Urinary bladder (tissue), 4 donors: Measurements from ENCODE around the gene KCNK10. TPM values are rescaled to one million over a fixed set of nuclear protein-coding genes. Genes with fewer than 3 reads are reported as not detected.
"Not testable (repeated sequence)": the region's sequence is repeated elsewhere in the genome, so short reads cannot be mapped to it uniquely, and the experiment has no call there.

Experiments
- DNase-seq: peaks from one replicate; pipeline ENCODE4 v3.0.0-alpha.2; 2015; ENCODE audit errors: extremely low spot score
- H3K27ac ChIP-seq: one replicate; pipeline ENCODE4 v1.5.1; 2013; ENCODE audit warnings: low read depth, mild to moderate bottlenecking, moderate library complexity
- H3K36me3 ChIP-seq: one replicate; pipeline ENCODE4 v1.6.1; 2013; ENCODE audit warnings: mild to moderate bottlenecking, moderate library complexity; ENCODE audit not compliant: insufficient read depth
- H3K4me1 ChIP-seq: one replicate; pipeline ENCODE4 v1.6.1; 2013; ENCODE audit warnings: mild to moderate bottlenecking, moderate library complexity; ENCODE audit not compliant: insufficient read depth
- H3K4me3 ChIP-seq: one replicate; pipeline ENCODE4 v1.5.1; 2013; ENCODE audit warnings: low read depth, low read length
- WGBS: extraction: QIAGEN DNeasy Blood & Tissue Kit; methylation state at CpG from one replicate; pipeline ENCODE4 v1.1.7; 2013; 5-methylcytosine and 5-hydroxymethylcytosine counted together
- polyA plus RNA-seq: library from polyadenylated mRNA; stranded (reverse); fragments of 200-250 nt; gene quantifications from one replicate; pipeline ENCODE4 v1.2.3, GENCODE V29; 2013
- total RNA-seq: library from RNA; depleted of rRNA; stranded (reverse); fragments of >200 nt; gene quantifications from one replicate; pipeline ENCODE4 v1.2.3, GENCODE V29; 2014
- donor health status: healthy with polysubstance abuse.
- donor health status: healthy.

KCNK10 gene
- total and polyA plus RNA-seq, 2 donors, result 0.06 to 1.1 TPM

DNA sequence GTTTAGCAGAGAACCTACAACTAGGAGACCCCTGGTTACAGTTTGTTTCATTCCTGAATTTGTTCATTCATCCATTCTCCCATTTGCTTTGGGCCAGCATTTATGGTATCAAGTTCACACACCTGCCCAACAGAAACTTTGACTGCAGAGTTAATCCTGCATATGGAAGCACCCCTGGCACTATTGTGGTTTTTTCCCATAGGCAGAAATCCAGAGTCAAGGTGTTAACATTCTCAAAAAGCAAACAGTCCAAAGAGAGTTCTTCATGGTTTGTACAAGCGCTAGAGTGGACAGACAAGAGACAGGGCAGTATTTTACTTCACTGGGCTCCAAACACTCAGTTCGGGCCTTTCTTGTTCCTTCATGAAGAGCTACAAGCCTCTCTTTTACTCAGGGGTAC lies 51.9 kb downstream of the KCNK10 start:
- Histone ChIP-seq H3K4me1 (no peaks in the 10 kb centered on the region), H3K4me3 (no peak overlapping the region), H3K36me3 (no peaks in the 10 kb centered on the region), H3K27ac (no peak overlapping the region)
- DNase-seq, result no peak
- 55% methylated on average over 2 of the region's 2 CpGs for WGBS

GRCh38 chr14:88270776-88271175 lies 52.3 kb downstream of the KCNK10 start:
- Histone ChIP-seq H3K4me3 (no peak overlapping the region), H3K27ac (no peak overlapping the region), H3K4me1 (no peaks in the 10 kb centered on the region), H3K36me3 (no peaks in the 10 kb centered on the region)
- 57% methylated on average over 6 of the region's 6 CpGs for WGBS
- DNase-seq, result no peak

GRCh38 chr14:88269806-88270420 lies 53.2 kb downstream of the KCNK10 start:
- no peaks in the 10 kb centered on the region for H3K4me1 ChIP-seq
- WGBS, result 51% methylated on average over 12 of the region's 12 CpGs
- H3K27ac ChIP-seq, result no peak overlapping the region
- DNase-seq, result no peak
- no peaks in the 10 kb centered on the region for H3K36me3 ChIP-seq
- H3K4me3 ChIP-seq, result no peak overlapping the region

DNA sequence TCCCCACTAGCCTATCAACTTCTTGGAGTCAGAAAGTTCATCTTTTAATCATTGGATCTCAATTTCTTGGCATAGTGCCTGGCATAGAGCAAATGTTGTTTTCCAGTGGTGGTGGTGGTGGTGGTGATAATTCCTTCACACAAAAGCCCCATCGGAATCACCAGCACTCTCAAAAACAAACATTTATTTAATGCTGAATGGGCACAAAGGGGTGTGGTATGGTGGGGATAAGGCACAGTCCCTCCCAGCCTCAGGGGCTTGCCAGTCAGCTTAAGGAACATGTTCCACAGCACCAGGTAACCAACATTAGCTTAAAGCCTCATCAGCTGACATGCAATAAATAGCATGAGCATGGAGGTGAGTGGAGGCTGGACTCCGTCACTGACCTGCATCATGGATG lies 56.6 kb downstream of the KCNK10 start:
- H3K27ac ChIP-seq, result no peak overlapping the region
- H3K4me1 ChIP-seq, result no peaks in the 10 kb centered on the region
- H3K4me3 ChIP-seq, result no peak overlapping the region
- WGBS, result 76% methylated on average over 2 of the region's 2 CpGs
- no peak for DNase-seq
- H3K36me3 ChIP-seq, result no peaks in the 10 kb centered on the region

DNA sequence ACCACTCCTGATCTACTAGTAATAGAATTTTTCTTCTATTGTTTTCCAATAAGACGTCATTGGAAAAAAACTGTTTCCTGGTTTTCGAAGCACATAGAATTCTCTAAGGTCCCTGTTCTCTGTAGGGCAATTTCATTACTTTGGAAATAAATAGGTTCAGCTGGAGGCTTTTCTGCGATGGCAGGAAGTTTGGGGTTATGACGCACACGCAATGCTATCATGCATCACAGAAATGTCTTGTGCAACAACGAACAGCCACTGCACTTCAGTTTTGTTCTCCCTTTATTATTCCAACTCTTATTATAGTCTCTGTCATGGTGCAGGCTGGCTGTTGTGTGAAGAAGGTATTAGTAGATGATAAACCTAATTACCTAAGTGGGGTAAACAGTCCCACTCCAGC lies 59.0 kb downstream of the KCNK10 start:
- 71% methylated on average over 6 of the region's 6 CpGs for WGBS
- no peak overlapping the region for H3K4me3 ChIP-seq
- DNase-seq, result no peak

DNA sequence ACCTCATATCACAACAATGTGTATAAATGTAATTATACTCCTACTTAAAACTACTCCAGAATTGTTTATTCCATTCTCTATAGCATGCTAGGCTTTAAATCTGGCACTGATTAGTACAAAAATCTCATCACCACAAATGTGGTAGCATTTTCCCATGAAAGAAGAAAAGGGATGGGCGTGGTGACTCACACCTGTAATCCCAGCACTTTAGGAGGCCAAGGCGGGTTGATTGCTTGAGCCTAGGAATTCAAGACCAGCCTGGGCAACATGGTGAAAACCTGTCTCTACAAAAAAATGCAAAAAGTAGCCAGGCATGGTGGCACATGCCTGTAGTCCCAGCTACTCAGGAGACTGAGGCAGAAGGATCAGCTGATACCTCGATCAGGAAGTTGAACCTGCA lies 61.8 kb downstream of the KCNK10 start:
- DNase-seq, H3K4me3 ChIP-seq, H3K36me3 ChIP-seq, H3K4me1 ChIP-seq, H3K27ac ChIP-seq: not testable (repeated sequence)
- 82% methylated on average over 3 of the region's 3 CpGs for WGBS

More for the DNA sequence above, 59.0 kb downstream of the KCNK10 start:
- Histone ChIP-seq H3K36me3 (no peaks in the 10 kb centered on the region), H3K27ac (no peak overlapping the region), H3K4me1 (no peaks in the 10 kb centered on the region)

- Histone ChIP-seq H3K4me3 (no peak overlapping the region), H3K4me1 (no peaks in the 10 kb centered on the region), H3K27ac (no peak overlapping the region), H3K36me3 (no peaks in the 10 kb centered on the region)
- DNase-seq, result no peak
- 81% methylated on average over 4 of the region's 4 CpGs for WGBS
Measured at GRCh38 chr14:88258021-88258420, 65.0 kb downstream of the KCNK10 start.

DNA sequence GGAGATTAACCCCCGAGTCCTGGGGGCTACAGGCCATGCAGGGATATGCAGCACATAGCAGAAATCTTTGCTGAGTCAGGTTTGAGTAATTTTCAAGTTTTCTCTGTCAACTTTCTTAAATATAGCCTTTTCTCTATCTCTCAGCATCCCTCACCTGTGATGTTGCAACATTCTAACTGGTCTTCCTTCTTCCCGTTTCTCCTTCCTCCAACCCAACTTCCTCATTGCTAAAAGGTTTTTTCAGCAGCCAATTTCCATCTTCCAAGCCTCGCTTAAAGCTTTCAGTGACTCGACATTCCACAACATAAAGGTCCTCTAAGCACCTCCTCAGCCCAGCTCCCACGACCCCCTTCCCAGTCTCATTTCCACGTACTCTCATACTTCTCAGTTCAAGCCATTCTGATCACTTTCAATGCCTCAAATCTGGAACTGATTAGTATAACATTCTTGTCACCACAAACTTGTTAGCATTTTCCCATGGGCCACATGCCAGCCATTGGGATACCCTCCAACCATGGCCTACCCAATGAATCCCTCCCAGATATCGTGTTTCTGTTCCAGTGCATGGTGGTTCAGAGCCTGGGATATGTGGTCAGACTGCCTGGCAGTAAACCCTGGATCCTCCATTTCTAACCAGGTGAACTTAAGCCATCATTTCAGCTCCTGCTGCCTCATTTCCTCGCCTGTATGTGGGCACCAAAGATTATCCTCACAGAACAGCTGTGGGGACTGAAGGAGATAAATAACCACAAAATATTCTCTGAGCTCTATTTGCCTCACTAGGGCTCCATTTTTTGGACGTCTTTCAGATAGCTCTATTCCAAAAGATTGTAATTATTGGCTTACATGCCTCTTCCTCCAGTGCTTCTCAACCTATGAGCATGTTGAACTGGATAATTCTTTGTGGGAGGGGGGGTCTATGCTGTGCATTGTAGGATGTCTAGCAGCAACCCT lies 65.8 kb downstream of the KCNK10 start:
- 46% methylated on average over 9 of the region's 9 CpGs for WGBS
- H3K36me3 ChIP-seq, result no peaks in the 10 kb centered on the region
- H3K27ac ChIP-seq, result no peak overlapping the region
- no peaks in the 10 kb centered on the region for H3K4me1 ChIP-seq
- no peak for DNase-seq
- H3K4me3 ChIP-seq, result no peak overlapping the region

DNA sequence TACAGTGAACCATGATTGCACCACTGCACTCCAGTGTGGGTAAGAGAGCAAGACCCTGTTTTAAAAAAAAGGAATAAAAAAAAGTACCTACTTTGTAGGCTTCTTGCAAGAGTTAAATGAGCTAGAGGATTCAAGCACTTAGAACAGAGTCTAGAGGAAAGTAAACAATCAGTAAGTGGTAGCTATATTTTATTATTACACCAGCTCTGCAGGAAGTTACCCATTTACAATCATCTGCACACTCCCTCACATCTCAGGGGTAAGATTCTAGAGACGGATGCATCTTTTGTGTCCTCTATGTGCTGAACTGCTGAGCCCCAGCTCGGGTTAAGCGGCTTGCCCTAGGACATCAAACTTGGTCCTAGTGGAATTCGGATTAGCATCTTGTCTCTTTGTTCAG lies 67.3 kb downstream of the KCNK10 start:
- H3K36me3 ChIP-seq, result no peaks in the 10 kb centered on the region
- no peak for DNase-seq
- no peaks in the 10 kb centered on the region for H3K4me1 ChIP-seq
- 60% methylated on average over 4 of the region's 4 CpGs for WGBS
- H3K27ac ChIP-seq, result no peak overlapping the region
- H3K4me3 ChIP-seq, result no peak overlapping the region

- Histone ChIP-seq H3K4me1 (no peaks in the 10 kb centered on the region), H3K36me3 (no peaks in the 10 kb centered on the region), H3K27ac (no peak overlapping the region), H3K4me3 (no peak overlapping the region)
- 88% methylated on average over 1 of the region's 1 CpG for WGBS
- no peak for DNase-seq
Measured at GRCh38 chr14:88255196-88255595, 67.9 kb downstream of the KCNK10 start.

DNA sequence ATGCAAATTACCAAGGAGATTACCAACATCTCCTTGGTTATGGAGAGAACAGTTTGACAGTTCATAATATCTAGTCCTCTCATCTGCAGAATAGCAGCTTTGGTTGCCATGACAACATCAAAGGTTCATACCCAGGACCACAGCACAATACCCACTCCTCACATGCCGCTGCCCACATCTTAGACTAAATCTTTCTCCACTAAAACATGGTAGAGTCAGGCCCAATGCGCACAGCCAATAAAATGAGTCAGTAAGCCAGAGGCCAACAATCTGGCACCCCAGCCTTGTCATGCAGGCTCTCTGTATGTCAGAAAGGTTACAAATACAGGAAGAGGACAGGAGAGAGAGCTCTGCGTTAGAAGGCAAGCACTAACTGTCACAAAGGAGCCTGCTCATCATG lies 70.6 kb downstream of the KCNK10 start:
- WGBS, result 56% methylated on average over 3 of the region's 3 CpGs
- Histone ChIP-seq H3K36me3 (no peaks in the 10 kb centered on the region), H3K4me1 (peaks cover 2% of the 10 kb centered on the region), H3K4me3 (no peak overlapping the region), H3K27ac (no peak overlapping the region)
- DNase-seq, result no peak

DNA sequence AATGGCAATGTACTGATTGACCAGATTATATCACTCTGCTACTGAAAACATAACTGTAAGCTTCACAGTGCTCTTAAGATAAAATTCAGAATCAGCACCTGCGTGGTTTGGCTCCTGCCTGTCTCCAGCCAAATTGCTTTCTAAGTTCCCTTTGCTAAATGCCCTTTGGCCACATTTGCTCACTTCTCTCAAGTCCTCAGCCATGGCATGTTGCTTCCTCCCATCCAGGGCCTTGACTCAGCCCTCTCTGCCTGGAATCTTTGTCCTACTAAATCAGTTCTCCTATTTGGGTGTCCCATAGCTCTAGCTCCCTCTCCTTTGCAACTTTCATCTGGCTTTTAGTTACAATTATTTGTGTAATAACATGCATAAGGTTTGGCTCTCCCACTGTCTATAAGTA lies 71.4 kb downstream of the KCNK10 start:
- no peak for DNase-seq
- Histone ChIP-seq H3K36me3 (no peaks in the 10 kb centered on the region), H3K4me1 (peaks cover 5% of the 10 kb centered on the region), H3K27ac (no peak overlapping the region), H3K4me3 (no peak overlapping the region)
- 58% methylated on average over 1 of the region's 1 CpG for WGBS

GRCh38 chr14:88249266-88249665 lies 73.8 kb downstream of the KCNK10 start:
- no peaks in the 10 kb centered on the region for H3K36me3 ChIP-seq
- WGBS, result 83% methylated on average over 4 of the region's 4 CpGs
- H3K4me1 ChIP-seq, result peaks cover 5% of the 10 kb centered on the region
- H3K27ac ChIP-seq, result no peak overlapping the region
- DNase-seq, result no peak
- H3K4me3 ChIP-seq, result no peak overlapping the region

DNA sequence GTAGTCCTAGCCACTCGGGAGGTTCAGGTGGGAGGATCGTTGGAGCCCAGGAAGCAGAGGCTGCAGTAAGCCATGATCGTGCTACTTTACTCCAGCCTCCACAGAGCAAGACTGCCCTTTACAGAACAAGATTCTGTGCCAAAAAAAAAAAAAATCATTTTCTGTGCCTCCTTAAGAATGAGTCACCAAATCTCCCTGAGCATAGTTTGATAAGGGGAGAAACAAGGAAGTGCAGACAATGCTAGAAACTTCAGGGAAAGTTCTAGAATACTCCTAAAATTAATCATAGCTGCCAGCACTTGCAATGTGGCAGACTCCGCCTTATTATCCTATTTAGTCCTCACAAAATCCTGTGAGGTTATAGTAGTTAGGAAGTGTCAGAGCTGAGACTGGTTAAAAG lies 74.5 kb downstream of the KCNK10 start:
- Histone ChIP-seq H3K27ac (no peak overlapping the region), H3K4me3 (no peak overlapping the region), H3K36me3 (no peaks in the 10 kb centered on the region), H3K4me1 (peaks cover 5% of the 10 kb centered on the region)
- WGBS, result 76% methylated on average over 4 of the region's 4 CpGs
- DNase-seq, result no peak
